WTC11 (cell line): Measurements from ENCODE around the gene FGF12. TPM values are rescaled to one million over a fixed set of nuclear protein-coding genes. Genes with fewer than 3 reads are reported as not detected.

Experiments used
- ATAC-seq: fragments of 200-7000 bp; cut with Tn5 transposase; 2 replicates; pipeline ENCODE4 v1.10.0; 2021; ENCODE audit warnings: mild to moderate bottlenecking, moderate library complexity
- CTCF ChIA-PET: fragments of 300-600 bp; sonication (Branson Sonifier 250); formaldehyde crosslinking; loops from one replicate; lab custom pipeline; 2021; ENCODE audit warnings: antibody characterized with exemption; lab: Charles Lee
- POLR2A ChIA-PET: fragments of 350-600 bp; sonication (Branson Sonifier 250); formaldehyde crosslinking; loops from one replicate; lab custom pipeline; 2021; ENCODE audit warnings: antibody characterized with exemption; lab: Charles Lee
- DNase-seq: peaks from one replicate; pipeline ENCODE4 v3.0.0; 2021; ENCODE audit warnings: low spot score
- H3K27ac Mint-ChIP-seq: 2 replicates; pipeline ENCODE4 v1.8.0; 2021; ENCODE audit warnings: mixed read lengths
- H3K27me3 Mint-ChIP-seq: 2 replicates; pipeline ENCODE4 v1.8.0; 2021; ENCODE audit warnings: low read depth, mild to moderate bottlenecking, moderate library complexity, mixed read lengths
- H3K36me3 Mint-ChIP-seq: 2 replicates; pipeline ENCODE4 v1.8.0; 2021; ENCODE audit warnings: mixed read lengths
- H3K4me1 Mint-ChIP-seq: 2 replicates; pipeline ENCODE4 v1.8.0; 2022; ENCODE audit warnings: mixed read lengths
- H3K4me3 Mint-ChIP-seq: 2 replicates; pipeline ENCODE4 v1.8.0; 2021; ENCODE audit warnings: mild to moderate bottlenecking, moderate library complexity, mixed read lengths
- H3K9me3 Mint-ChIP-seq: 2 replicates; pipeline ENCODE4 v1.8.0; 2021; ENCODE audit warnings: mixed read lengths
- ATF3 ChIP-seq: sonication (generic); formaldehyde crosslinking; conservative IDR thresholded peaks from 2 replicates; pipeline ENCODE4 v1.8.1; 2022; ENCODE audit warnings: mild to moderate bottlenecking, missing genetic modification reagents
- EMX1 ChIP-seq: fragments of 250-450 bp; sonication (Bioruptor Pico); IDR thresholded peaks from 2 replicates; pipeline ENCODE4 v1.8.0; 2021; ENCODE audit warnings: mild to moderate bottlenecking
- HMGA2 ChIP-seq: fragments of 250-450 bp; sonication (Bioruptor Pico); IDR thresholded peaks from 2 replicates; pipeline ENCODE4 v1.4.0; 2021; ENCODE audit warnings: mild to moderate bottlenecking, moderate library complexity
- MYBL2 ChIP-seq: sonication (generic); formaldehyde crosslinking; IDR thresholded peaks from 2 replicates; pipeline ENCODE4 v1.8.1; 2023; ENCODE audit warnings: mild to moderate bottlenecking, moderate library complexity, missing genetic modification reagents
- NFATC4 ChIP-seq: fragments of 250-450 bp; sonication (Bioruptor Pico); IDR thresholded peaks from 2 replicates; pipeline ENCODE4 v1.9.0; 2021; ENCODE audit warnings: mild to moderate bottlenecking
- NR2C2 ChIP-seq: sonication (generic); formaldehyde crosslinking; IDR thresholded peaks from 2 replicates; pipeline ENCODE4 v1.8.0; 2022; ENCODE audit warnings: mild to moderate bottlenecking, missing genetic modification reagents
- SMAD3 ChIP-seq: sonication (generic); formaldehyde crosslinking; IDR thresholded peaks from 2 replicates; pipeline ENCODE4 v1.8.0; 2022; ENCODE audit warnings: missing genetic modification reagents, mild to moderate bottlenecking, borderline replicate concordance
- SP1 ChIP-seq: sonication (generic); formaldehyde crosslinking; conservative IDR thresholded peaks from 2 replicates; pipeline ENCODE4 v1.8.1; 2022; ENCODE audit warnings: missing genetic modification reagents
- USF1 ChIP-seq: sonication (generic); formaldehyde crosslinking; IDR thresholded peaks from 2 replicates; pipeline ENCODE4 v1.8.0; 2022; ENCODE audit warnings: mild to moderate bottlenecking, missing genetic modification reagents
- ZNF396 ChIP-seq: fragments of 250-450 bp; sonication (Bioruptor Pico); IDR thresholded peaks from 2 replicates; pipeline ENCODE4 v1.8.0; 2021; ENCODE audit warnings: mild to moderate bottlenecking, moderate library complexity, borderline replicate concordance
- ZNF423 ChIP-seq: fragments of 250-450 bp; sonication (Bioruptor Pico); IDR thresholded peaks from 2 replicates; pipeline ENCODE4 v2.1.2; 2022; ENCODE audit warnings: mild to moderate bottlenecking, moderate library complexity
- total RNA-seq: library from RNA; stranded (reverse); gene quantifications from 3 replicates; pipeline ENCODE4 v1.2.3, GENCODE V29; 2021
- TF ChIP-seq, protein P1 (sequence below): sonication (generic); formaldehyde crosslinking; IDR thresholded peaks from 2 replicates; pipeline ENCODE4 v1.8.1; 2022; ENCODE audit warnings: low read depth, missing genetic modification reagents, borderline replicate concordance
- TF ChIP-seq, protein P2 (sequence below): sonication (generic); formaldehyde crosslinking; IDR thresholded peaks from 2 replicates; pipeline ENCODE4 v1.8.1; 2023; ENCODE audit warnings: mild to moderate bottlenecking, moderate library complexity, missing genetic modification reagents
- TF ChIP-seq, protein P3 (sequence below): fragments of 250-450 bp; sonication (Bioruptor Pico); conservative IDR thresholded peaks from 2 replicates; pipeline ENCODE4 v1.9.0; 2021; ENCODE audit warnings: mild to moderate bottlenecking
- TF ChIP-seq, protein P4 (sequence below): sonication (generic); formaldehyde crosslinking; IDR thresholded peaks from 2 replicates; pipeline ENCODE4 v1.8.1; 2022; ENCODE audit warnings: missing genetic modification reagents, borderline replicate concordance

Gene FGF12
- total RNA-seq, 1 experiment from 2014 or later: 13.5 TPM

DNA sequence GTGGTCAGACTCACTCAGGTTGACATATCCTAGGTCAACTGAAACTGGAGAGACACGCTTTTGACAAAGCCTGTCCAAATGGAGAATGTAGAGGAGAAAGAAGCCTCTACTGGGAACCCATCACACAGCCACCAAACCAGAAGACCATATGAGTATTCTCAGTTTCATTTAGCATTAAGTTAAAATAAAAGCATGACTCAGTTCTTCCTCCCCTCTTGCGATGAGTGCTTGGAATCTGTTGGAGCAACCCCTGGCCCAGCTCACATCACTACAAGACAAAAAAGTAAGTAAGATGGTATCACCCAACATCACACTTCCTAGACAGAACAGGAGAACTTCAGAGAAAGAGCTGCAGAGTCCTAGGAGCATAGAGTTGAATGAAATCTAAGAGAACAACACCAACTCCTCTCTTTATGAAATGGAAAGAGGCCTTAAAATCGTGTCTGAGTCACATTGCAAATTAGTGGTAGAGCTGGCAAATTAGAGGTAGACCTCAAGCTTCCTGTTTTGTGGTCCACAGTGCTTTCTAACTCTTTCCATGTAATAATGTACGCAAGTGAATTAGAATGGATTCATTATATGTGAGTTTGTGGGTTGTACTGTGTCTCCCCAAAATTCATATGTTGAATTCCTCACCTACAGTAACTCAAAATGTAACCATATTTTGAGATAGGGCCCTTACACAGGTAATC is 51.2 kb downstream of the FGF12 start (continued):
- TF ChIP-seq, protein P1, sequence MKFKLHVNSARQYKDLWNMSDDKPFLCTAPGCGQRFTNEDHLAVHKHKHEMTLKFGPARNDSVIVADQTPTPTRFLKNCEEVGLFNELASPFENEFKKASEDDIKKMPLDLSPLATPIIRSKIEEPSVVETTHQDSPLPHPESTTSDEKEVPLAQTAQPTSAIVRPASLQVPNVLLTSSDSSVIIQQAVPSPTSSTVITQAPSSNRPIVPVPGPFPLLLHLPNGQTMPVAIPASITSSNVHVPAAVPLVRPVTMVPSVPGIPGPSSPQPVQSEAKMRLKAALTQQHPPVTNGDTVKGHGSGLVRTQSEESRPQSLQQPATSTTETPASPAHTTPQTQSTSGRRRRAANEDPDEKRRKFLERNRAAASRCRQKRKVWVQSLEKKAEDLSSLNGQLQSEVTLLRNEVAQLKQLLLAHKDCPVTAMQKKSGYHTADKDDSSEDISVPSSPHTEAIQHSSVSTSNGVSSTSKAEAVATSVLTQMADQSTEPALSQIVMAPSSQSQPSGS (CRISPR knock-in tag): no peak
- TF ChIP-seq HMGA2: no peak

DNA sequence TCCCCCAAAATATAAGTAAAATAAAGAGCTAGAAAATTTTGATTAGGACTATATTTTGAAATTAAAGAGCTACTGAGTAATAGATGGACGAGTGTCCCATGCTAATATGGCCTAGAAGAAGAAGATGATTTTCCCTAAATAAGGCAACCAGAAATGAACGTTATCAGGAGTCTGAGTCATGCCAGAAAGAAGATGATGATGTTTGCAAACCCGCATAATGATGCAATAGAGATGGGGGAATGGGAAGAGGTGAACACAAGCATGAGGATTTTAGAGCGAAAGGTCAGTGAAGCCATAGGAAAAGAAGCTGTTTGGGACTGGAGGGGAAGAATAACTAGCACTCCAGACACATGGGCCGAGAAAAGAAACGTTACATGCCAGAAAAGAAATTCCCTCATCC is 71.7 kb downstream of the FGF12 start:
- Mint-ChIP-seq H3K9me3 (no peaks in the 10 kb centered on the region), H3K4me3 (no peak overlapping the region), H3K27ac (no peak overlapping the region), H3K4me1 (peaks cover 16% of the 10 kb centered on the region), H3K36me3 (no peaks in the 10 kb centered on the region), H3K27me3 (no peaks in the 10 kb centered on the region)
- ATAC-seq (no peak), DNase-seq (no peak)
- ChIA-PET POLR2A (no interaction called here), CTCF (no interaction called here)
- no peak for TF ChIP-seq USF1 (CRISPR knock-in tag)
- TF ChIP-seq NFATC4 (CRISPR knock-in tag): no peak

GRCh38 chr3:192655040-192655439 is 72.3 kb downstream of the FGF12 start:
- TF ChIP-seq, protein P2, sequence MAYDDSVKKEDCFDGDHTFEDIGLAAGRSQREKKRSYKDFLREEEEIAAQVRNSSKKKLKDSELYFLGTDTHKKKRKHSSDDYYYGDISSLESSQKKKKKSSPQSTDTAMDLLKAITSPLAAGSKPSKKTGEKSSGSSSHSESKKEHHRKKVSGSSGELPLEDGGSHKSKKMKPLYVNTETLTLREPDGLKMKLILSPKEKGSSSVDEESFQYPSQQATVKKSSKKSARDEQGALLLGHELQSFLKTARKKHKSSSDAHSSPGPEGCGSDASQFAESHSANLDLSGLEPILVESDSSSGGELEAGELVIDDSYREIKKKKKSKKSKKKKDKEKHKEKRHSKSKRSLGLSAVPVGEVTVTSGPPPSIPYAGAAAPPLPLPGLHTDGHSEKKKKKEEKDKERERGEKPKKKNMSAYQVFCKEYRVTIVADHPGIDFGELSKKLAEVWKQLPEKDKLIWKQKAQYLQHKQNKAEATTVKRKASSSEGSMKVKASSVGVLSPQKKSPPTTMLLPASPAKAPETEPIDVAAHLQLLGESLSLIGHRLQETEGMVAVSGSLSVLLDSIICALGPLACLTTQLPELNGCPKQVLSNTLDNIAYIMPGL: no peak
- no peak for TF ChIP-seq USF1 (CRISPR knock-in tag)
- no peak for TF ChIP-seq SMAD3 (CRISPR knock-in tag)
- TF ChIP-seq MYBL2 (CRISPR knock-in tag): no peak
- TF ChIP-seq ATF3 (CRISPR knock-in tag): no peak
- TF ChIP-seq EMX1 (CRISPR knock-in tag): no peak
- TF ChIP-seq, protein P3, sequence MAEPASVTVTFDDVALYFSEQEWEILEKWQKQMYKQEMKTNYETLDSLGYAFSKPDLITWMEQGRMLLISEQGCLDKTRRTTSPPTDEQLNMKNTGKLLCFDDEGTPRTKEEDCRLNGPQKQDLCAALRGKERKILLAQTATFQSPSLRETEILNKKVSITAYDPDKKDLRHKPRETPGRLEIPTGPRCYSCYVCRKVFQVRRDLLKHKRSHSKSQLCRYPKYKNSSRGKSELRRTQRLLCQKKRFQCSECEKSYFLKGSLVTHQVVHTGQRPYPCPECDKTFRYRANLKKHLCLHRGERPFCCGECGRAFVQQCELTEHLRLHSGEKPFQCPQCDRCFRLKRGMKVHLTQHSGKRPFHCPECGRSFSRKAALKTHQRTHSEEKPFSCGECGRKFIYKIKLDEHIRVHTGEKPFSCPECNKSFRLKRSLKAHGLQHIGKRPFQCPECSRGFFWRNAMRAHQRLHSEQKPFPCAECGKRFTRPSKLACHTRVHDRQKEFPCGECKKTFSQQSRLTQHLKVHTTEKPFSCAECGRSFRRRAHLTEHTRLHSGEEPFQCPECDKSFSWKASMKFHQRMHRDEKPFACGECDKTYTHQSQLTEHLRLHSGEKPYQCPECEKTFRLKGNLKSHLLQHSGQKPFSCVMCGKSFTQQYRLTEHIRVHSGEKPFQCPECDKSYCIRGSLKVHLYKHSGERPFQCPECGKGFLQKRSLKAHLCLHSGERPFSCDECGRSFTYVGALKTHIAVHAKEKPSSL: no peak
- TF ChIP-seq ZNF396 (CRISPR knock-in tag): no peak
- no peak for TF ChIP-seq ZNF423 (CRISPR knock-in tag)
- TF ChIP-seq SP1 (CRISPR knock-in tag): no peak
- TF ChIP-seq, protein P4, sequence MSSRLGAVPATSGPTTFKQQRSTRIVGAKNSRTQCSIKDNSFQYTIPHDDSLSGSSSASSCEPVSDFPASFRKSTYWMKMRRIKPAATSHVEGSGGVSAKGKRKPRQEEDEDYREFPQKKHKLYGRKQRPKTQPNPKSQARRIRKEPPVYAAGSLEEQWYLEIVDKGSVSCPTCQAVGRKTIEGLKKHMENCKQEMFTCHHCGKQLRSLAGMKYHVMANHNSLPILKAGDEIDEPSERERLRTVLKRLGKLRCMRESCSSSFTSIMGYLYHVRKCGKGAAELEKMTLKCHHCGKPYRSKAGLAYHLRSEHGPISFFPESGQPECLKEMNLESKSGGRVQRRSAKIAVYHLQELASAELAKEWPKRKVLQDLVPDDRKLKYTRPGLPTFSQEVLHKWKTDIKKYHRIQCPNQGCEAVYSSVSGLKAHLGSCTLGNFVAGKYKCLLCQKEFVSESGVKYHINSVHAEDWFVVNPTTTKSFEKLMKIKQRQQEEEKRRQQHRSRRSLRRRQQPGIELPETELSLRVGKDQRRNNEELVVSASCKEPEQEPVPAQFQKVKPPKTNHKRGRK (CRISPR knock-in tag): no peak
- TF ChIP-seq NR2C2 (CRISPR knock-in tag): no peak
- TF ChIP-seq, all 79 proteins: peak for 0
- no peak overlapping the region for H3K4me3 Mint-ChIP-seq
- ChIA-PET POLR2A (no interaction called here), CTCF (no interaction called here)
- no peaks in the 10 kb centered on the region for H3K9me3 Mint-ChIP-seq
- H3K27ac Mint-ChIP-seq: no peak overlapping the region
- H3K27me3 Mint-ChIP-seq: no peaks in the 10 kb centered on the region
- DNase-seq: no peak
- H3K36me3 Mint-ChIP-seq: no peaks in the 10 kb centered on the region
- H3K4me1 Mint-ChIP-seq: peaks cover 16% of the 10 kb centered on the region
- ATAC-seq: no peak
